Body of pancreas (tissue), 4 donors: ENCODE data around the gene PRR30. TPM values are rescaled to one million over a fixed set of nuclear protein-coding genes. Genes with fewer than 3 reads are reported as not detected.

ENCODE experiments used
- ATAC-seq: fragments of 150-250 bp; one replicate; pipeline ENCODE4 v1.9.1; 2016
- DNase-seq, 4 donors: peaks; one replicate each; pipeline ENCODE4 v3.0.0-alpha.2; 2019
- H3K27ac ChIP-seq, 4 donors: fragments of 200-600 bp; sonication (generic); 1 replicate in 3 of 4; 2 replicates in 1 of 4; pipeline versions ENCODE4 v1.5.1 to v1.6.1; 2016 to 2019; ENCODE audit warnings: mild to moderate bottlenecking in 1 of 4, mixed read lengths in 1 of 4, moderate library complexity in 1 of 4
- H3K27me3 ChIP-seq, 2 donors: fragments of 200-600 bp; sonication (generic); one replicate each; pipeline ENCODE4 v1.6.0; 2016; ENCODE audit warnings: mild to moderate bottlenecking in 1 of 2
- H3K36me3 ChIP-seq, 2 donors: fragments of 200-600 bp; sonication (generic); replicated peaks in 1 of 2; 2 replicates each; pipeline ENCODE4 v1.5.1; 2016; ENCODE audit warnings: low read depth in 2 of 2; ENCODE audit not compliant: insufficient read depth in 1 of 2
- H3K4me1 ChIP-seq: fragments of 200-600 bp; sonication (generic); one replicate; pipeline ENCODE4 v1.6.0; 2016
- H3K4me3 ChIP-seq, 2 donors: fragments of 200-600 bp; sonication (generic); 1 replicate in 1 of 2; 2 replicates in 1 of 2; pipeline ENCODE4 v1.5.1; 2016 to 2019
- H3K9me3 ChIP-seq, 3 donors: fragments of 200-600 bp; sonication (generic); 1 replicate in 2 of 3; 2 replicates in 1 of 3; pipeline ENCODE4 v1.5.1; 2016
- POLR2A ChIP-seq, 3 donors: fragments of 450-650 bp; IDR thresholded peaks; one replicate each; pipeline ENCODE4 v1.6.1; 2016; ENCODE audit warnings: antibody characterized with exemption in 3 of 3, mild to moderate bottlenecking in 2 of 3
- WGBS, 2 donors: methylation state at CpG; one replicate each; pipeline ENCODE4 v1.1.5; 2017; 5-methylcytosine and 5-hydroxymethylcytosine counted together
- intact Hi-C: fragments of 100-400 bp; cut with DNase I; formaldehyde crosslinking; loops from one replicate; pipeline ENCODE4 v1.15.1; 2023
- total RNA-seq, 2 donors: library from RNA; depleted of rRNA; stranded (reverse); fragments of >200 nt; gene quantifications; one replicate each; pipeline ENCODE4 v1.1.0, GENCODE V29; 2016
- TF ChIP-seq, protein P1 (sequence below), 7 experiments: fragments of 450-650 bp in 4 of 7; fragments of 200-600 bp in 3 of 7; sonication (generic) in 3 of 7; IDR thresholded peaks; one replicate each; pipeline ENCODE4 v1.5.1; 2016 to 2019; ENCODE audit warnings: antibody characterized with exemption in 7 of 7

The PRR30 gene
- total RNA-seq, 2 donors from 2014 or later: not detected

DNA sequence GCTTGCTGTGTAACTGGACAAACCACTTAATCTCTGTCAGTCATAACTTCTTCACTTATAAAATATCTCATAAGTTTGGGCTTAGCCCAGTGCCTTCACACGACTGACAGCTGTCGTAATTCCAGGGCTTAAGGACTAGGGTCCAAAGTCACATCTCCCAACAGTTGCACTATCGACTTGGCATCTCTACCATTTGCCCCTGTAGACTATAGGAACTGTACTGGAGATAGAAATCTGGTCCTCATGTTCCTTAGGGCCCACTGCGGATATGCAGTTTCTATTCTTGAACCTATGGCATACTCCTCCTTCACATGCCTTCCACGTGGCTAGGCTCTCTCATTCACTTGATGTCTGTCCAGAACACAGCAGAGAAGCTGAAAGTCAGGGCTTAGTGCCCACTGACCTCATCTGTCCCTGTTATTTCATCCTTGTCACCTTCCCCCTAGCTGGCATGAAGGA, 12.9 kb downstream of the PRR30 start:
- WGBS, 2 donors: 34 to 40% methylated on average over 5 of the region's 5 CpGs
- H3K36me3 ChIP-seq: peaks cover 0 to 8% of the 10 kb centered on the region in 2 donors
- no peaks in the 10 kb centered on the region for H3K9me3 ChIP-seq
- TF ChIP-seq, protein P1, sequence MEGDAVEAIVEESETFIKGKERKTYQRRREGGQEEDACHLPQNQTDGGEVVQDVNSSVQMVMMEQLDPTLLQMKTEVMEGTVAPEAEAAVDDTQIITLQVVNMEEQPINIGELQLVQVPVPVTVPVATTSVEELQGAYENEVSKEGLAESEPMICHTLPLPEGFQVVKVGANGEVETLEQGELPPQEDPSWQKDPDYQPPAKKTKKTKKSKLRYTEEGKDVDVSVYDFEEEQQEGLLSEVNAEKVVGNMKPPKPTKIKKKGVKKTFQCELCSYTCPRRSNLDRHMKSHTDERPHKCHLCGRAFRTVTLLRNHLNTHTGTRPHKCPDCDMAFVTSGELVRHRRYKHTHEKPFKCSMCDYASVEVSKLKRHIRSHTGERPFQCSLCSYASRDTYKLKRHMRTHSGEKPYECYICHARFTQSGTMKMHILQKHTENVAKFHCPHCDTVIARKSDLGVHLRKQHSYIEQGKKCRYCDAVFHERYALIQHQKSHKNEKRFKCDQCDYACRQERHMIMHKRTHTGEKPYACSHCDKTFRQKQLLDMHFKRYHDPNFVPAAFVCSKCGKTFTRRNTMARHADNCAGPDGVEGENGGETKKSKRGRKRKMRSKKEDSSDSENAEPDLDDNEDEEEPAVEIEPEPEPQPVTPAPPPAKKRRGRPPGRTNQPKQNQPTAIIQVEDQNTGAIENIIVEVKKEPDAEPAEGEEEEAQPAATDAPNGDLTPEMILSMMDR (IDR thresholded peaks at IDR 0.05): no peak
- DNase-seq (no peak), ATAC-seq (no peak)
- H3K27ac ChIP-seq: no peak overlapping the region
- H3K4me3 ChIP-seq: no peak overlapping the region
- H3K4me1 ChIP-seq: peaks cover 15% of the 10 kb centered on the region
- intact Hi-C loops: no loop called here
- H3K27me3 ChIP-seq: no peaks in the 10 kb centered on the region

DNA sequence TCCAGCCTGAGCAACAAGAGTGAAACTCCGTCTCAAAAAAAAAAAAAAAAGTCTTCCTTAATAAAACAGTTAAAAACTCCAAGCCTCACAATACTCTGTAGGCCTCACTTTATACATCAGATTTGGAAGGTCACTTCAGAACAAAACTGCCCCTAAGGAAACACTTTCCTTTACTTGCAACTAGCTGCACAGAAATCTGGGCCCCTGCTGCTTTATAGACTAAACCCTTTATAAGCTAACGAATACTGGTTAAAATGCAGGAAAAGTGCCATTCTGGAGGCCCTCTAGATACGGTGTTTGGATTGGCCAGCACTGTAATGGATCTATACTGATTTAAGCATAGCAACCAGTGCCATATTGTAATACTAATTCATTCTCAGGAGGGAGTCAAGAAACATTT, 14.1 kb downstream of the PRR30 start:
- Histone ChIP-seq H3K27ac (no peak overlapping the region), H3K27me3 (no peaks in the 10 kb centered on the region), H3K9me3 (no peaks in the 10 kb centered on the region), H3K4me3 (no peak overlapping the region), H3K36me3 (no peaks in the 10 kb centered on the region), H3K4me1 (peaks cover 15% of the 10 kb centered on the region)
- DNase-seq: no peak
- no peak for ATAC-seq
- WGBS, 2 donors: 86 to 87% methylated on average over 3 of the region's 3 CpGs
- intact Hi-C loops: no loop called here
- no peak for TF ChIP-seq POLR2A (IDR thresholded peaks at IDR 0.05)
- TF ChIP-seq, protein P1 (IDR thresholded peaks at IDR 0.05): no peak

DNA sequence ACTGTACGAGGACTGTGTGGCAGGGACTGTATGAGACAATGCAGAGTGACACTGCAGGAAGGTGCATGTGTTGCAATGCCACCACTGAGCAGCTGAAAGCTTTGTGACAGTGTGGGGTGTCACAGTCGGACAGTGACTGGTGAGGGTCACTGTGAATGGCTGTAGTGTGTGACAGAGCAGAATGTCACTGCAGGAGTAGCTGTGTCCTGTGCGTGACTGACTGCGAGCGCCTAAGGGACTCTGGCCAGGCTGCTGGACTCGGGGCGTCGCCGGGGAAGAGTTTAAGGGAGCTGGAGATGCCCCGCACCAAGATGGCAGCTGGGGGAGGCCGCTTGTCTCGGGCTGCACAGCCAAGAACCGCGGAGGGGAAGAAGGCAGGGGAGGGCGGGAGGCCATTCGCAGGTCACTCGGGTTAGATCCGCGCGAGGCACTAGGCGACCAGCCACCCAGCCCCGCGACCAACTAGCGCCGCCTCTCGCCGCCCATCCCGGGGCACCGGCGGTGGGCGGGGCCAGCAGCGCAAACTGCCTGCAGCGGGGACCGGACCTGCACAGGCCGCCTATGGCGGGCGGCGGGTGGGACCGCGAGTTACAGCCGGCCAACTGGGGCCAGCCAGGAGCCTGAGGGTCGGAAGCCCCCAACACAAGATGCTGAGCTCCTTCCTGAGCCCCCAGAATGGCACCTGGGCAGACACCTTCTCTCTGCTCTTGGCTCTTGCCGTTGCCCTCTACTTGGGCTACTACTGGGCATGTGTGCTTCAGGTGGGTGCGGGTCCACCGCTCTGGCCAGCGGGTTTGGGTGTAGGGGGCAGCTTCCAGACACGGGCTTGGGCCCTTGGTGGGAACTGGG, 15.7 kb downstream of the PRR30 start, which contains the start of gene ABHD1:
Gene ABHD1 (plus strand): TSS at position 514 of the 849 bp plus-strand sequence. CDS start 134 bp downstream, at position 648.
- Histone ChIP-seq H3K27me3 (peaks cover 0 to 1% of the 10 kb centered on the region in 2 donors), H3K4me1 (peaks cover 22% of the 10 kb centered on the region), H3K36me3 (no peaks in the 10 kb centered on the region), H3K27ac (no peak within 1 kb of the TSS), H3K4me3 (peak within 1 kb of the TSS; percentile 4 to 16), H3K9me3 (no peaks in the 10 kb centered on the region)
- peak; percentile 31 to 60 (median 60) for TF ChIP-seq POLR2A (IDR thresholded peaks at IDR 0.05)
- TF ChIP-seq, protein P1 (IDR thresholded peaks at IDR 0.05): no peak
- WGBS, 2 donors: 6 to 19% methylated on average over 3 to 47 of the region's 47 CpGs
- DNase-seq (peak; percentile 52 to 72 (median 67)), ATAC-seq (peak; percentile 77)
- intact Hi-C loops: no loop called here

DNA sequence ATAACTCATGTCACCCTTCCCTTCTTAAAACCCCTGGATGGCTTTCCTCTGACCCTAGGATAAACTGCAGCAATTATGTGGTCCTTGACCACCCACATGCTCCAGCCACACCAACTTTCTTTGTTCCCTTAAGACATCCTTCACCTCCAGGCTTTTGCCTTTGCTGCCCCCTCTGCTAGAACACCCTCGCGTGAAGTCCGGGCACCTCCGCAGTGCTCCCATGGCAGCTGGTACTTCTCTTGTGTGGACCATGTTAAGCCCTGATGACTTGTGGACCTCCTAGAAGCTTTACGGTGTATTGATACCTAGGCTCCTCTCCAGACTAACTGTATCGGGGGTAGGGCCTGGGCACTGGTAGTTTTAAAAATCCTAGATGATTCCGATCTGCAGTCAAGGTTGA, 16.4 kb downstream of the PRR30 start:
- WGBS, 2 donors: 87 to 90% methylated on average over 7 of the region's 7 CpGs
- no peak overlapping the region for H3K27ac ChIP-seq
- H3K9me3 ChIP-seq: no peaks in the 10 kb centered on the region
- no peak for DNase-seq
- H3K4me3 ChIP-seq: no peak overlapping the region
- intact Hi-C loops: no loop called here
- no peaks in the 10 kb centered on the region for H3K36me3 ChIP-seq
- H3K27me3 ChIP-seq: peaks cover 0 to 8% of the 10 kb centered on the region in 2 donors
- TF ChIP-seq POLR2A (IDR thresholded peaks at IDR 0.05): no peak
- TF ChIP-seq, protein P1 (IDR thresholded peaks at IDR 0.05): no peak
- peaks cover 27% of the 10 kb centered on the region for H3K4me1 ChIP-seq
- ATAC-seq: no peak
